H9 (cell line): ENCODE measurements around the gene TMEM61. TPM values are rescaled to one million over a fixed set of nuclear protein-coding genes. Genes with fewer than 3 reads are reported as not detected.

Source experiments
- DNase-seq: peaks from one replicate; pipeline ENCODE4 v3.0.0-alpha.2; 2017
- H2AFZ ChIP-seq: one replicate; pipeline ENCODE4 v1.6.1; 2013; ENCODE audit warnings: mild to moderate bottlenecking, low read length, control low read depth, moderate library complexity
- H2AK5ac ChIP-seq: 2 replicates; pipeline ENCODE4 v1.6.1; 2013; ENCODE audit warnings: low read length, control low read depth, mixed read lengths; ENCODE audit not compliant: insufficient read length
- H2BK120ac ChIP-seq: one replicate; pipeline ENCODE4 v1.6.1; 2013; ENCODE audit warnings: low read depth, mild to moderate bottlenecking, low read length, control low read depth, inconsistent platforms; ENCODE audit not compliant: poor library complexity, severe bottlenecking
- H2BK12ac ChIP-seq: 2 replicates; pipeline ENCODE4 v1.6.1; 2013; ENCODE audit warnings: low read length, control low read depth, mixed read lengths, low read depth; ENCODE audit not compliant: insufficient read length
- H2BK15ac ChIP-seq: 2 replicates; pipeline ENCODE4 v1.6.1; 2013; ENCODE audit warnings: low read depth, low read length, control low read depth
- H2BK20ac ChIP-seq: one replicate; pipeline ENCODE4 v1.6.1; 2013; ENCODE audit warnings: low read depth, mild to moderate bottlenecking, low read length, control low read depth, inconsistent platforms; ENCODE audit not compliant: poor library complexity, severe bottlenecking
- H2BK5ac ChIP-seq: 2 replicates; pipeline ENCODE4 v1.6.1; 2013; ENCODE audit warnings: low read length, control low read depth, mixed read lengths; ENCODE audit not compliant: insufficient read length
- H3K14ac ChIP-seq: 2 replicates; pipeline ENCODE4 v1.6.1; 2013; ENCODE audit warnings: low read length, control low read depth; ENCODE audit not compliant: insufficient read depth
- H3K18ac ChIP-seq: 2 replicates; pipeline ENCODE4 v1.6.1; 2013; ENCODE audit warnings: low read depth, mild to moderate bottlenecking, mixed read lengths, low read length, control low read depth; ENCODE audit not compliant: insufficient read length
- H3K23ac ChIP-seq: 2 replicates; pipeline ENCODE4 v1.6.1; 2013; ENCODE audit warnings: low read length, control low read depth, mixed read lengths, low read depth; ENCODE audit not compliant: insufficient read length
- H3K23me2 ChIP-seq: 2 replicates; pipeline ENCODE4 v1.6.1; 2013; ENCODE audit warnings: low read depth, mild to moderate bottlenecking, mixed read lengths, low read length, control low read depth; ENCODE audit not compliant: insufficient read length, poor library complexity, severe bottlenecking
- H3K27ac ChIP-seq: 2 replicates; pipeline ENCODE4 v1.5.1; 2013; ENCODE audit warnings: low read length, control low read depth, mixed read lengths, low read depth; ENCODE audit not compliant: insufficient read length
- H3K27me3 ChIP-seq: 2 replicates; pipeline ENCODE4 v1.6.1; 2013; ENCODE audit warnings: low read length, control low read depth, inconsistent platforms; ENCODE audit not compliant: insufficient read depth
- H3K4ac ChIP-seq: 2 replicates; pipeline ENCODE4 v1.6.1; 2013; ENCODE audit warnings: low read depth, mild to moderate bottlenecking, control low read depth, inconsistent platforms, low read length, moderate library complexity
- H3K4me1 ChIP-seq: 2 replicates; pipeline ENCODE4 v1.6.1; 2013; ENCODE audit warnings: low read length, control low read depth, inconsistent platforms; ENCODE audit not compliant: insufficient read depth
- H3K4me2 ChIP-seq: 2 replicates; pipeline ENCODE4 v1.6.1; 2013; ENCODE audit warnings: low read length, control low read depth, mixed read lengths; ENCODE audit not compliant: insufficient read length, insufficient read depth
- H3K56ac ChIP-seq: 2 replicates; pipeline ENCODE4 v1.6.1; 2013; ENCODE audit warnings: low read depth, mild to moderate bottlenecking, mixed read lengths, low read length, control low read depth; ENCODE audit not compliant: insufficient read length
- H3K79me1 ChIP-seq: 2 replicates; pipeline ENCODE4 v1.6.1; 2013; ENCODE audit warnings: low read depth, mild to moderate bottlenecking, moderate library complexity, low read length, control low read depth, inconsistent platforms; ENCODE audit not compliant: insufficient read depth, poor library complexity, severe bottlenecking
- H3K79me2 ChIP-seq: 2 replicates; pipeline ENCODE4 v1.6.1; 2013; ENCODE audit warnings: low read length, control low read depth, inconsistent platforms; ENCODE audit not compliant: insufficient read depth
- H3K9ac ChIP-seq: 2 replicates; pipeline ENCODE4 v1.6.1; 2013; ENCODE audit warnings: low read length, control low read depth, mixed read lengths; ENCODE audit not compliant: insufficient read length; ENCODE audit errors: extremely low read depth
- H3K9me3 ChIP-seq: one replicate; pipeline ENCODE4 v1.6.1; 2013; ENCODE audit warnings: low read depth, low read length, inconsistent platforms; ENCODE audit not compliant: control insufficient read depth
- H3T11ph ChIP-seq: one replicate; pipeline ENCODE4 v1.6.1; 2013; ENCODE audit warnings: mild to moderate bottlenecking, low read length, control low read depth, inconsistent platforms
- H4K20me1 ChIP-seq: one replicate; pipeline ENCODE4 v1.6.1; 2013; ENCODE audit not compliant: control insufficient read depth, insufficient read length, insufficient read depth
- H4K5ac ChIP-seq: 2 replicates; pipeline ENCODE4 v1.6.1; 2013; ENCODE audit warnings: low read depth, mild to moderate bottlenecking, mixed read lengths, low read length, control low read depth; ENCODE audit not compliant: insufficient read length
- H4K8ac ChIP-seq: replicated peaks from 2 replicates; pipeline ENCODE4 v1.6.1; 2013; ENCODE audit warnings: low read length, control low read depth, mixed read lengths, low read depth; ENCODE audit not compliant: insufficient read length
- H4K91ac ChIP-seq: 2 replicates; pipeline ENCODE4 v1.6.1; 2013; ENCODE audit warnings: low read depth, mild to moderate bottlenecking, moderate library complexity, mixed read lengths, low read length, control low read depth; ENCODE audit not compliant: insufficient read length
- H3K27ac Mint-ChIP-seq, 3 experiments: 2 replicates in 2 of 3; 3 replicates in 1 of 3; pipeline ENCODE4 v1.8.0; 2020 to 2021; ENCODE audit warnings: mixed read lengths in 3 of 3, mild to moderate bottlenecking in 1 of 3, moderate library complexity in 1 of 3
- H3K27me3 Mint-ChIP-seq: 2 replicates; pipeline ENCODE4 v1.8.0; 2021; ENCODE audit warnings: low read depth, mild to moderate bottlenecking, moderate library complexity, mixed read lengths
- H3K36me3 Mint-ChIP-seq, 3 experiments: 2 replicates in 2 of 3; 3 replicates in 1 of 3; pipeline ENCODE4 v1.8.0; 2020 to 2021; ENCODE audit warnings: low read depth in 3 of 3, mixed read lengths in 3 of 3; ENCODE audit not compliant: insufficient read depth in 1 of 3
- H3K4me1 Mint-ChIP-seq, 2 experiments: 2 replicates each; pipeline ENCODE4 v1.8.0; 2020; ENCODE audit warnings: mixed read lengths in 2 of 2
- H3K4me3 Mint-ChIP-seq, 2 experiments: 2 replicates in 1 of 2; 3 replicates in 1 of 2; pipeline ENCODE4 v1.8.0; 2020 to 2021; ENCODE audit warnings: mild to moderate bottlenecking in 2 of 2, mixed read lengths in 2 of 2, moderate library complexity in 1 of 2
- H3K9me3 Mint-ChIP-seq, 2 experiments: 2 replicates in 1 of 2; 3 replicates in 1 of 2; pipeline ENCODE4 v1.8.0; 2020; ENCODE audit warnings: mild to moderate bottlenecking in 2 of 2, mixed read lengths in 2 of 2, moderate library complexity in 1 of 2
- WGBS: extraction: QIAGEN DNeasy Blood & Tissue Kit; methylation state at CpG from one replicate; pipeline ENCODE4 v1.1.7; 2013; ENCODE audit warnings: missing lambda C conversion rate, low lambda C conversion rate, mixed read lengths; ENCODE audit not compliant: insufficient read length; ENCODE audit errors: extremely low coverage; 5-methylcytosine and 5-hydroxymethylcytosine counted together
- total RNA-seq: library from RNA; stranded (reverse); gene quantifications from 2 replicates; pipeline ENCODE4 v1.2.1, GENCODE V29; 2021
- TF ChIP-seq, protein P1 (sequence below): fragments of 200-600 bp; sonication (generic); conservative IDR thresholded peaks from 3 replicates; pipeline ENCODE4 v1.8.0; 2021; ENCODE audit warnings: antibody characterized with exemption, mild to moderate bottlenecking

TMEM61 gene
- total RNA-seq, 1 experiment from 2014 or later: 0.61 TPM

DNA sequence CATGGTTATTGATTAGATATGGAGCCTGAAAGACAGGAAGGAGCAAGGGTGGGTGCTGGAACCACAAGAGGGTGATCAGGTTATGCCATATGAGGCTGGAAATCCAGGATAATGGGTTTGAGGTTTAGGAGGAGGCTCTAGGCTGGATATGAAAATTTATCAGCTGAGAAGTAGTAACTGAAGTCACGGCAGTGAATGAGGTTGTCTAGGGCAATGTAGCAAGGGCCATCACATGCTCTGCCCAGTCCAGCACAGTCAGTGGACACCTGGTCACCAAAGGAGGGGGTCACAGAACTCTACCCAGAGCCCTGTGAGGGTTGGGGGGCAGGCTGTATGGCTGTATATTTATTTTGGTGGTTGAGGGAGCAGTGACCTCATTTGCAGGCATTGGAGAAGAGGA lies 10.5 kb upstream of the TMEM61 start:
- Mint-ChIP-seq H3K4me3 (no peak overlapping the region), H3K27me3 (peaks cover 7% of the 10 kb centered on the region), H3K9me3 (no peaks in the 10 kb centered on the region; a peak in 1 of 5 replicates), H3K4me1 (peaks cover 12 to 24% of the 10 kb centered on the region in 2 experiments), H3K27ac (no peak overlapping the region), H3K36me3 (no peaks in the 10 kb centered on the region; a peak in 1 of 7 replicates)
- Histone ChIP-seq H3K27me3 (no peaks in the 10 kb centered on the region), H3K4me1 (no peaks in the 10 kb centered on the region), H2AK5ac (no peak overlapping the region), H3K4ac (no peak overlapping the region), H2BK20ac (no peak overlapping the region), H3K9ac (no peak overlapping the region), H3K56ac (no peak overlapping the region), H2BK12ac (no peak overlapping the region), H2BK15ac (no peak overlapping the region), H3K23me2 (no peaks in the 10 kb centered on the region), H2BK120ac (no peak overlapping the region), H3K23ac (no peak overlapping the region), H3K9me3 (no peaks in the 10 kb centered on the region), H3K27ac (no peak overlapping the region), H3K79me1 (no peaks in the 10 kb centered on the region), H3K18ac (no peak overlapping the region), H3T11ph (no peak overlapping the region), H4K91ac (no peak overlapping the region), H3K14ac (no peak overlapping the region), H2AFZ (no peak overlapping the region), H4K5ac (no peak overlapping the region), H3K79me2 (no peaks in the 10 kb centered on the region), H2BK5ac (no peak overlapping the region), H4K8ac (no peak overlapping the region), H4K20me1 (no peaks in the 10 kb centered on the region), H3K4me2 (no peak overlapping the region)
- WGBS: no CpG with 5 or more reads among the region's 1 CpG
- DNase-seq: no peak
- TF ChIP-seq, protein P1, sequence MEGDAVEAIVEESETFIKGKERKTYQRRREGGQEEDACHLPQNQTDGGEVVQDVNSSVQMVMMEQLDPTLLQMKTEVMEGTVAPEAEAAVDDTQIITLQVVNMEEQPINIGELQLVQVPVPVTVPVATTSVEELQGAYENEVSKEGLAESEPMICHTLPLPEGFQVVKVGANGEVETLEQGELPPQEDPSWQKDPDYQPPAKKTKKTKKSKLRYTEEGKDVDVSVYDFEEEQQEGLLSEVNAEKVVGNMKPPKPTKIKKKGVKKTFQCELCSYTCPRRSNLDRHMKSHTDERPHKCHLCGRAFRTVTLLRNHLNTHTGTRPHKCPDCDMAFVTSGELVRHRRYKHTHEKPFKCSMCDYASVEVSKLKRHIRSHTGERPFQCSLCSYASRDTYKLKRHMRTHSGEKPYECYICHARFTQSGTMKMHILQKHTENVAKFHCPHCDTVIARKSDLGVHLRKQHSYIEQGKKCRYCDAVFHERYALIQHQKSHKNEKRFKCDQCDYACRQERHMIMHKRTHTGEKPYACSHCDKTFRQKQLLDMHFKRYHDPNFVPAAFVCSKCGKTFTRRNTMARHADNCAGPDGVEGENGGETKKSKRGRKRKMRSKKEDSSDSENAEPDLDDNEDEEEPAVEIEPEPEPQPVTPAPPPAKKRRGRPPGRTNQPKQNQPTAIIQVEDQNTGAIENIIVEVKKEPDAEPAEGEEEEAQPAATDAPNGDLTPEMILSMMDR: no peak
